Stimulated activated CD4-positive, alpha-beta T cell treated with anti-CD3 and anti-CD28 coated beads, Interleukin-1b, Interleukin-23, amount 100 ng/mL, for 24 hours (primary cell): ENCODE measurements around the gene AP1S1.
"Not testable (repeated sequence)": the region's sequence is repeated elsewhere in the genome, so short reads cannot be mapped to it uniquely, and the experiment has no call there.

ENCODE experiments used
- DNase-seq, 4 experiments: peaks; one replicate each; pipeline ENCODE4 v3.0.0-alpha.2; 2020; ENCODE audit warnings: low read depth in 4 of 4, low spot score in 1 of 4

The AP1S1 gene

GRCh38 chr7:101124376-101125056 lies 29.8 kb upstream of the AP1S1 start:
- DNase-seq = no peak

GRCh38 chr7:101125989-101126650 lies 28.2 kb upstream of the AP1S1 start:
- DNase-seq = no peak

GRCh38 chr7:101126651-101127459 lies 27.4 kb upstream of the AP1S1 start, which contains the start of gene SERPINE1:
Gene SERPINE1 (plus strand): TSS chr7:101127104. CDS start chr7:101128394, 1,290 bp downstream.
- peak in 1 of 4 experiments; percentile 22 for DNase-seq

- no peak for DNase-seq
These were observed 26.7 kb upstream of the AP1S1 start for GRCh38 chr7:101127460-101128039.

GRCh38 chr7:101128040-101128834 lies 26.0 kb upstream of the AP1S1 start:
- no peak for DNase-seq

GRCh38 chr7:101129603-101130117 lies 24.6 kb upstream of the AP1S1 start:
- DNase-seq = no peak

GRCh38 chr7:101132626-101133600 lies 21.4 kb upstream of the AP1S1 start:
- not testable (repeated sequence) for DNase-seq

- no peak for DNase-seq
These were observed 20.5 kb upstream of the AP1S1 start for GRCh38 chr7:101133621-101134398.

- DNase-seq = no peak
These were observed 19.8 kb upstream of the AP1S1 start for GRCh38 chr7:101134399-101134980.

- DNase-seq = no peak
These were observed 16.5 kb upstream of the AP1S1 start for GRCh38 chr7:101137651-101138212.

- DNase-seq = peak; percentile 56 to 88 (median 70)
These were observed 15.9 kb upstream of the AP1S1 start for GRCh38 chr7:101138213-101138870.

GRCh38 chr7:101140339-101140699 lies 14.0 kb upstream of the AP1S1 start:
- DNase-seq = no peak

- no peak for DNase-seq
These were observed 13.4 kb upstream of the AP1S1 start for GRCh38 chr7:101140746-101141382.

- no peak for DNase-seq
These were observed 2.2 kb upstream of the AP1S1 start for GRCh38 chr7:101151908-101152651.

GRCh38 chr7:101154693-101155102 lies 422 bp downstream of the AP1S1 start:
- no peak for DNase-seq

- no peak for DNase-seq
These were observed 1.0 kb downstream of the AP1S1 start for GRCh38 chr7:101155303-101155702.
